ENCODE measurements around the gene TH. TPM values are rescaled to one million over a fixed set of nuclear protein-coding genes. Genes with fewer than 3 reads are reported as not detected.
"Not testable (repeated sequence)": the region's sequence is repeated elsewhere in the genome, so short reads cannot be mapped to it uniquely, and the experiment has no call there.

Gene TH
- total RNA-seq, 1 donor, result not detected

GRCh38 chr11:2198621-2199365, 27.2 kb upstream of the TH start:
- DNase-seq (ENCODE audit: low read depth), result no peak
- TF ChIP-seq CTCF (IDR thresholded peaks at IDR 0.05; ENCODE audit: insufficient read depth, low read depth, low read length), result no peak
- H3K4me3 ChIP-seq (ENCODE audit: low read depth, low read length), result no peak overlapping the region

- TF ChIP-seq CTCF (IDR thresholded peaks at IDR 0.05; ENCODE audit: insufficient read depth, low read depth, low read length), result no peak
- no peak for DNase-seq (ENCODE audit: low read depth)
- H3K4me3 ChIP-seq (ENCODE audit: low read depth, low read length), result no peak overlapping the region
Measured at GRCh38 chr11:2197771-2198520, 26.3 kb upstream of the TH start.

- H3K4me3 ChIP-seq (ENCODE audit: low read depth, low read length), result no peak overlapping the region
- peak; percentile 52 for DNase-seq (ENCODE audit: low read depth)
- peak; percentile 85 for TF ChIP-seq CTCF (IDR thresholded peaks at IDR 0.05; ENCODE audit: insufficient read depth, low read depth, low read length)
Measured at GRCh38 chr11:2196970-2197770, 25.6 kb upstream of the TH start.

GRCh38 chr11:2195756-2196088, 24.1 kb upstream of the TH start:
- no peak for DNase-seq (ENCODE audit: low read depth)
- no peak for TF ChIP-seq CTCF (IDR thresholded peaks at IDR 0.05; ENCODE audit: insufficient read depth, low read depth, low read length)
- H3K4me3 ChIP-seq (ENCODE audit: low read depth, low read length), result no peak overlapping the region

GRCh38 chr11:2194877-2195755, 23.5 kb upstream of the TH start:
- no peak overlapping the region for H3K4me3 ChIP-seq (ENCODE audit: low read depth, low read length)
- TF ChIP-seq CTCF (IDR thresholded peaks at IDR 0.05; ENCODE audit: insufficient read depth, low read depth, low read length), result peak; percentile 86
- DNase-seq (ENCODE audit: low read depth), result peak; percentile 10

- DNase-seq (ENCODE audit: low read depth); H3K4me3 ChIP-seq (ENCODE audit: low read depth, low read length): not testable (repeated sequence)
Measured at GRCh38 chr11:2193888-2194595, 22.4 kb upstream of the TH start.

All from fibroblast of villous mesenchyme (primary cell).